Rectal smooth muscle tissue (tissue), 1 donor: Measurements from ENCODE around the gene GCG.

Experiments
- H3K27ac ChIP-seq: one replicate; pipeline ENCODE4 v1.7.0; 2013; ENCODE audit warnings: low read depth, low read length, inconsistent platforms
- H3K27me3 ChIP-seq: one replicate; pipeline ENCODE4 v1.7.0; 2013; ENCODE audit warnings: low read length; ENCODE audit not compliant: control insufficient read depth, insufficient read depth
- H3K36me3 ChIP-seq: one replicate; pipeline ENCODE4 v1.7.0; 2013; ENCODE audit warnings: low read length; ENCODE audit not compliant: control insufficient read depth, insufficient read depth
- H3K4me1 ChIP-seq: one replicate; pipeline ENCODE4 v1.7.0; 2013; ENCODE audit warnings: low read length; ENCODE audit not compliant: control insufficient read depth, insufficient read depth
- H3K4me3 ChIP-seq: one replicate; pipeline ENCODE4 v1.7.0; 2013; ENCODE audit warnings: low read length
- H3K9ac ChIP-seq: one replicate; pipeline ENCODE4 v1.7.0; 2013; ENCODE audit warnings: low read length

Gene GCG

GRCh38 chr2:162152147-162152546 lies at the start of gene GCG:
GCG (minus strand) TSS chr2:162152247; CDS start chr2:162149178, 3,069 bp downstream.
- no peaks in the 10 kb centered on the region for H3K27me3 ChIP-seq
- H3K36me3 ChIP-seq = no peaks in the 10 kb centered on the region
- H3K4me3 ChIP-seq = no peak within 1 kb of the TSS
- H3K27ac ChIP-seq = no peak within 1 kb of the TSS
- no peaks in the 10 kb centered on the region for H3K4me1 ChIP-seq
- no peak within 1 kb of the TSS for H3K9ac ChIP-seq

GRCh38 chr2:162200636-162201035 lies 48.6 kb upstream of the GCG start:
- Histone ChIP-seq H3K27me3 (no peaks in the 10 kb centered on the region), H3K9ac (no peak overlapping the region), H3K36me3 (no peaks in the 10 kb centered on the region), H3K4me1 (no peaks in the 10 kb centered on the region), H3K27ac (no peak overlapping the region), H3K4me3 (no peak overlapping the region)

- H3K36me3 ChIP-seq = no peaks in the 10 kb centered on the region
These were observed 47.9 kb upstream of the GCG start for GRCh38 chr2:162199913-162200312.

GRCh38 chr2:162198239-162198638 lies 46.2 kb upstream of the GCG start:
- no peaks in the 10 kb centered on the region for H3K36me3 ChIP-seq
- no peak overlapping the region for H3K9ac ChIP-seq
- no peaks in the 10 kb centered on the region for H3K4me1 ChIP-seq
- H3K27me3 ChIP-seq = no peaks in the 10 kb centered on the region
- no peak overlapping the region for H3K4me3 ChIP-seq
- H3K27ac ChIP-seq = no peak overlapping the region

More at GRCh38 chr2:162199913-162200312, 47.9 kb upstream of the GCG start:
- no peak overlapping the region for H3K27ac ChIP-seq
- no peak overlapping the region for H3K4me3 ChIP-seq
- no peaks in the 10 kb centered on the region for H3K4me1 ChIP-seq
- no peaks in the 10 kb centered on the region for H3K27me3 ChIP-seq
- H3K9ac ChIP-seq = no peak overlapping the region

- no peaks in the 10 kb centered on the region for H3K36me3 ChIP-seq
- H3K27me3 ChIP-seq = no peaks in the 10 kb centered on the region
- H3K9ac ChIP-seq = no peak overlapping the region
- H3K4me1 ChIP-seq = no peaks in the 10 kb centered on the region
- H3K27ac ChIP-seq = no peak overlapping the region
- H3K4me3 ChIP-seq = no peak overlapping the region
These were observed 45.2 kb upstream of the GCG start for GRCh38 chr2:162197069-162197825.

- Histone ChIP-seq H3K4me1 (no peaks in the 10 kb centered on the region), H3K27me3 (no peaks in the 10 kb centered on the region), H3K36me3 (no peaks in the 10 kb centered on the region), H3K27ac (no peak overlapping the region), H3K9ac (no peak overlapping the region), H3K4me3 (no peak overlapping the region)
These were observed 44.6 kb upstream of the GCG start for GRCh38 chr2:162196638-162197037.

- H3K4me3 ChIP-seq = no peak overlapping the region
- H3K27ac ChIP-seq = no peak overlapping the region
- H3K9ac ChIP-seq = no peak overlapping the region
- no peaks in the 10 kb centered on the region for H3K4me1 ChIP-seq
- H3K36me3 ChIP-seq = no peaks in the 10 kb centered on the region
- no peaks in the 10 kb centered on the region for H3K27me3 ChIP-seq
These were observed 36.4 kb upstream of the GCG start for GRCh38 chr2:162188451-162188850.

- Histone ChIP-seq H3K4me1 (no peaks in the 10 kb centered on the region), H3K4me3 (no peak overlapping the region), H3K27ac (no peak overlapping the region)
These were observed 33.6 kb upstream of the GCG start for GRCh38 chr2:162185541-162186232.

GRCh38 chr2:162184821-162185450 lies 32.9 kb upstream of the GCG start:
- Histone ChIP-seq H3K36me3 (no peaks in the 10 kb centered on the region), H3K4me3 (no peak overlapping the region), H3K27me3 (no peaks in the 10 kb centered on the region), H3K4me1 (no peaks in the 10 kb centered on the region), H3K27ac (no peak overlapping the region), H3K9ac (no peak overlapping the region)

More at GRCh38 chr2:162185541-162186232, 33.6 kb upstream of the GCG start:
- H3K36me3 ChIP-seq = no peaks in the 10 kb centered on the region
- no peak overlapping the region for H3K9ac ChIP-seq
- H3K27me3 ChIP-seq = no peaks in the 10 kb centered on the region

GRCh38 chr2:162184359-162184758 lies 32.3 kb upstream of the GCG start:
- no peak overlapping the region for H3K9ac ChIP-seq
- no peaks in the 10 kb centered on the region for H3K36me3 ChIP-seq
- no peaks in the 10 kb centered on the region for H3K27me3 ChIP-seq
- no peaks in the 10 kb centered on the region for H3K4me1 ChIP-seq
- H3K27ac ChIP-seq = no peak overlapping the region
- no peak overlapping the region for H3K4me3 ChIP-seq

GRCh38 chr2:162182395-162182794 lies 30.3 kb upstream of the GCG start:
- Histone ChIP-seq H3K36me3 (no peaks in the 10 kb centered on the region), H3K4me1 (no peaks in the 10 kb centered on the region), H3K27me3 (no peaks in the 10 kb centered on the region), H3K9ac (no peak overlapping the region), H3K4me3 (no peak overlapping the region), H3K27ac (no peak overlapping the region)

- no peaks in the 10 kb centered on the region for H3K27me3 ChIP-seq
- H3K4me1 ChIP-seq = no peaks in the 10 kb centered on the region
- no peak overlapping the region for H3K4me3 ChIP-seq
- H3K36me3 ChIP-seq = no peaks in the 10 kb centered on the region
- no peak overlapping the region for H3K27ac ChIP-seq
- H3K9ac ChIP-seq = no peak overlapping the region
These were observed 25.3 kb upstream of the GCG start for GRCh38 chr2:162177301-162177700.
